ENCODE data around the gene MRPL12. TPM values are rescaled to one million over a fixed set of nuclear protein-coding genes. Genes with fewer than 3 reads are reported as not detected.

Gene MRPL12
- total RNA-seq, 1 experiment from 2014 or later = 260 TPM

GRCh38 chr17:81711814-81712467, 8.8 kb downstream of the MRPL12 start, which contains the start of gene SLC25A10 (continued):
- no peak for TF ChIP-seq REST (IDR thresholded peaks at IDR 0.05; ENCODE audit: low read depth)
- TF ChIP-seq EZH2 (IDR thresholded peaks at IDR 0.05) = no peak
- TF ChIP-seq EZH2phosphoT487 (IDR thresholded peaks at IDR 0.05; ENCODE audit: borderline replicate concordance) = no peak
- TF ChIP-seq FOSL1 (IDR thresholded peaks at IDR 0.05; ENCODE audit: low read depth) = no peak

DNA sequence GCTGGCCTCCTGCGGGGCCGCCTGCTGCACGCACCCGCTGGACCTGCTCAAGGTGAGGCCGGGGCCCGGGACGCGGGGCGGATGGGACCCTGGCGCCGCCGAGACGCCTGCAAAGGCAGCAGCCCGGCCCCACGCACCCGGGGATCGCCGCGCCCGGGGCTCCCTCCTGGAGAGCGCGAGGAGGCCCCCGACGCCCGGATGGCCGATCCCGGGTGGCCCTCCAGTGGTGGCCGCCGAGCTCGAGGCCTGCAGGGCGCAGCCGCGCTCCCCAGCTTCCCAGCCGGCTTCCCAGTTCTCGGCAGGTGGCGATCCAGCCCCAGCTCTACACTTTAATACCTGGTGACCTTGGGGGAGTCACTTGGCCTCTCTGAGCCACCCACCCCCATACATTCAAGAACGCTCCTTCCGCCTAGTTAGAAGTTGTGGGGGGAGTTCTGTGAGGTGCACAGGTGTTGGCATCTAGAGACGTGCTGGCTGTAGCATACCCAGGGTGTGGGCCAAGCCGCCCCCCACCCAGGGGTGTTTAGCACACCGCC, 9.4 kb downstream of the MRPL12 start:
- peak overlapping the region; percentile 100 for H3K4me2 ChIP-seq (ENCODE audit: low read length)
- H3K4me1 ChIP-seq (ENCODE audit: control insufficient read depth in 1 of 2, insufficient read depth in 2 of 2, low read length in 2 of 2) = peaks cover 32 to 48% of the 10 kb centered on the region in 2 experiments
- DNase-seq (ENCODE audit: low read depth, low spot score) (no peak), ATAC-seq (peak; percentile 37)
- peak overlapping the region; percentile 96 for H3K27ac ChIP-seq (ENCODE audit: low read depth, low read length)
- no peaks in the 10 kb centered on the region for H4K20me1 ChIP-seq (ENCODE audit: insufficient read depth)
- no peak overlapping the region for H2AFZ ChIP-seq (ENCODE audit: low read depth, low read length, poor library complexity, severe bottlenecking)
- intact Hi-C loops (cut with micrococcal nuclease) = no loop called here
- no TSS peak for BruUV-seq (replicated peaks)
- H3K4me3 ChIP-seq (replicated peaks in 1 of 2; ENCODE audit: low read depth in 1 of 2, low read length in 2 of 2) = peak overlapping the region; percentile 66 to 96
- H3K36me3 ChIP-seq (ENCODE audit: control insufficient read depth in 1 of 2, insufficient read depth in 2 of 2, low read length in 2 of 2) = peaks cover 4 to 10% of the 10 kb centered on the region in 2 experiments; a peak in 3 of 4 replicates
- H3K9ac ChIP-seq (ENCODE audit: low read length) = peak overlapping the region; percentile 93
- CTCF ChIA-PET = interaction anchor here (1.5 kb wide), 1 partner anchor 9 kb away, joined by 8 read pairs; no protein-coding TSS in a partner anchor
- H3K79me2 ChIP-seq (ENCODE audit: insufficient read depth, low read length) = peaks cover 37% of the 10 kb centered on the region
- no peaks in the 10 kb centered on the region for H3K27me3 ChIP-seq (ENCODE audit: insufficient read depth, low read length)
- RAD21 ChIA-PET (ENCODE audit: low non-redundant PET in 1 of 2, low total read pairs in 2 of 2, uncharacterized antibody in 2 of 2, unreplicated experiment in 2 of 2) = interaction anchor here in 1 of 2 experiments (1.2 kb wide), 1 partner anchor 9 kb away, joined by 4 read pairs; no protein-coding TSS in a partner anchor
- no peaks in the 10 kb centered on the region for H3K9me3 ChIP-seq (ENCODE audit: control insufficient read depth in 1 of 2, insufficient read depth in 1 of 2, low read depth in 1 of 2, low read length in 2 of 2)
- no peaks in the 10 kb centered on the region for H3K9me2 ChIP-seq (ENCODE audit: insufficient read depth)
- POLR2A ChIA-PET = interaction anchor here (0.8 to 1.9 kb wide), 4 partner anchors 9 to 216 kb away, joined by 3 to 5 read pairs (median 4); partner anchors contain the start of genes MAFG and MRPL12
- TF ChIP-seq CBX3 (IDR thresholded peaks at IDR 0.05; ENCODE audit: low read depth) (no peak), EZH2phosphoT487 (IDR thresholded peaks at IDR 0.05; ENCODE audit: borderline replicate concordance) (no peak), ATF3 (IDR thresholded peaks at IDR 0.05) (no peak), EGR1 (IDR thresholded peaks at IDR 0.05; ENCODE audit: low read depth) (no peak), MAX (IDR thresholded peaks at IDR 0.05) (no peak), EZH2 (IDR thresholded peaks at IDR 0.05) (no peak), REST (IDR thresholded peaks at IDR 0.05; ENCODE audit: low read depth) (no peak), JUND (IDR thresholded peaks at IDR 0.05) (no peak)
- TF ChIP-seq, protein P1, sequence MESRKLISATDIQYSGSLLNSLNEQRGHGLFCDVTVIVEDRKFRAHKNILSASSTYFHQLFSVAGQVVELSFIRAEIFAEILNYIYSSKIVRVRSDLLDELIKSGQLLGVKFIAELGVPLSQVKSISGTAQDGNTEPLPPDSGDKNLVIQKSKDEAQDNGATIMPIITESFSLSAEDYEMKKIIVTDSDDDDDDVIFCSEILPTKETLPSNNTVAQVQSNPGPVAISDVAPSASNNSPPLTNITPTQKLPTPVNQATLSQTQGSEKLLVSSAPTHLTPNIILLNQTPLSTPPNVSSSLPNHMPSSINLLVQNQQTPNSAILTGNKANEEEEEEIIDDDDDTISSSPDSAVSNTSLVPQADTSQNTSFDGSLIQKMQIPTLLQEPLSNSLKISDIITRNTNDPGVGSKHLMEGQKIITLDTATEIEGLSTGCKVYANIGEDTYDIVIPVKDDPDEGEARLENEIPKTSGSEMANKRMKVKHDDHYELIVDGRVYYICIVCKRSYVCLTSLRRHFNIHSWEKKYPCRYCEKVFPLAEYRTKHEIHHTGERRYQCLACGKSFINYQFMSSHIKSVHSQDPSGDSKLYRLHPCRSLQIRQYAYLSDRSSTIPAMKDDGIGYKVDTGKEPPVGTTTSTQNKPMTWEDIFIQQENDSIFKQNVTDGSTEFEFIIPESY (IDR thresholded peaks at IDR 0.05; ENCODE audit: extremely low read depth, insufficient replicate concordance, low read length) = no peak

Data from HCT116 (cell line).